Stimulated activated memory B cell treated with anti-CD40 and anti-IgM and Interleukin-4, amounts not matched to agents 10 μg/mL and 1 μg/mL and 100 μg/mL, for 72 hours (primary cell): ENCODE measurements around the gene RAB36.

ENCODE experiments used
- ATAC-seq: fragments of 150-1000 bp; cut with Tn5 transposase; 2 replicates; pipeline ENCODE4 v1.10.0; 2021
- H3K27ac Mint-ChIP-seq: one replicate; pipeline ENCODE4 v1.8.0; 2022; ENCODE audit warnings: mild to moderate bottlenecking, mixed read lengths
- H3K27me3 Mint-ChIP-seq: one replicate; pipeline ENCODE4 v1.8.0; 2022; ENCODE audit warnings: mixed read lengths
- H3K36me3 Mint-ChIP-seq: one replicate; pipeline ENCODE4 v1.8.0; 2022; ENCODE audit warnings: mixed read lengths
- H3K4me1 Mint-ChIP-seq: one replicate; pipeline ENCODE4 v1.8.0; 2022; ENCODE audit warnings: mixed read lengths
- H3K4me3 Mint-ChIP-seq: one replicate; pipeline ENCODE4 v1.8.0; 2022; ENCODE audit warnings: mild to moderate bottlenecking, moderate library complexity, mixed read lengths
- H3K9me3 Mint-ChIP-seq: one replicate; pipeline ENCODE4 v1.8.0; 2022; ENCODE audit warnings: mixed read lengths

RAB36 gene

GRCh38 chr22:23153994-23154393 lies 8.7 kb downstream of the RAB36 start:
- H3K9me3 Mint-ChIP-seq, result no peaks in the 10 kb centered on the region
- H3K36me3 Mint-ChIP-seq, result no peaks in the 10 kb centered on the region
- ATAC-seq, result no peak
- no peak overlapping the region for H3K4me3 Mint-ChIP-seq
- peak overlapping the region; percentile 95 for H3K27ac Mint-ChIP-seq
- H3K27me3 Mint-ChIP-seq, result no peaks in the 10 kb centered on the region
- peaks cover 26% of the 10 kb centered on the region for H3K4me1 Mint-ChIP-seq

GRCh38 chr22:23154461-23154860 lies 9.2 kb downstream of the RAB36 start:
- peaks cover 26% of the 10 kb centered on the region for H3K4me1 Mint-ChIP-seq
- no peak overlapping the region for H3K27ac Mint-ChIP-seq
- H3K36me3 Mint-ChIP-seq, result no peaks in the 10 kb centered on the region
- no peak for ATAC-seq
- H3K4me3 Mint-ChIP-seq, result no peak overlapping the region
- no peaks in the 10 kb centered on the region for H3K9me3 Mint-ChIP-seq
- H3K27me3 Mint-ChIP-seq, result no peaks in the 10 kb centered on the region

- no peak for ATAC-seq
- Mint-ChIP-seq H3K4me3 (no peak overlapping the region), H3K4me1 (peaks cover 26% of the 10 kb centered on the region), H3K27me3 (no peaks in the 10 kb centered on the region), H3K36me3 (no peaks in the 10 kb centered on the region), H3K9me3 (no peaks in the 10 kb centered on the region), H3K27ac (no peak overlapping the region)
Measured at GRCh38 chr22:23155143-23155542, 9.9 kb downstream of the RAB36 start.

GRCh38 chr22:23155831-23156230 lies 10.6 kb downstream of the RAB36 start:
- ATAC-seq, result no peak
- H3K4me1 Mint-ChIP-seq, result peaks cover 26% of the 10 kb centered on the region
- H3K36me3 Mint-ChIP-seq, result no peaks in the 10 kb centered on the region
- no peak overlapping the region for H3K4me3 Mint-ChIP-seq
- no peaks in the 10 kb centered on the region for H3K27me3 Mint-ChIP-seq
- H3K9me3 Mint-ChIP-seq, result no peaks in the 10 kb centered on the region
- no peak overlapping the region for H3K27ac Mint-ChIP-seq

- Mint-ChIP-seq H3K36me3 (no peaks in the 10 kb centered on the region), H3K9me3 (no peaks in the 10 kb centered on the region), H3K4me3 (no peak overlapping the region), H3K4me1 (peaks cover 26% of the 10 kb centered on the region), H3K27me3 (no peaks in the 10 kb centered on the region), H3K27ac (no peak overlapping the region)
- ATAC-seq, result no peak
Measured at GRCh38 chr22:23156286-23156685, 11.0 kb downstream of the RAB36 start.

GRCh38 chr22:23157560-23158515 lies 12.6 kb downstream of the RAB36 start:
- no peaks in the 10 kb centered on the region for H3K36me3 Mint-ChIP-seq
- H3K4me1 Mint-ChIP-seq, result peaks cover 15% of the 10 kb centered on the region
- no peak overlapping the region for H3K27ac Mint-ChIP-seq
- H3K4me3 Mint-ChIP-seq, result no peak overlapping the region
- H3K9me3 Mint-ChIP-seq, result no peaks in the 10 kb centered on the region
- ATAC-seq, result no peak
- no peaks in the 10 kb centered on the region for H3K27me3 Mint-ChIP-seq

GRCh38 chr22:23158516-23159290 lies 13.4 kb downstream of the RAB36 start:
- no peak for ATAC-seq
- Mint-ChIP-seq H3K36me3 (no peaks in the 10 kb centered on the region), H3K4me3 (no peak overlapping the region), H3K9me3 (no peaks in the 10 kb centered on the region), H3K27ac (no peak overlapping the region), H3K27me3 (no peaks in the 10 kb centered on the region), H3K4me1 (peaks cover 7% of the 10 kb centered on the region)

GRCh38 chr22:23159291-23159630 lies 14.0 kb downstream of the RAB36 start:
- no peaks in the 10 kb centered on the region for H3K27me3 Mint-ChIP-seq
- H3K4me3 Mint-ChIP-seq, result no peak overlapping the region
- H3K4me1 Mint-ChIP-seq, result peaks cover 1% of the 10 kb centered on the region
- H3K27ac Mint-ChIP-seq, result no peak overlapping the region
- no peak for ATAC-seq
- H3K9me3 Mint-ChIP-seq, result no peaks in the 10 kb centered on the region
- no peaks in the 10 kb centered on the region for H3K36me3 Mint-ChIP-seq

GRCh38 chr22:23161029-23161428 lies 15.8 kb downstream of the RAB36 start:
- ATAC-seq, result no peak
- H3K4me1 Mint-ChIP-seq, result no peaks in the 10 kb centered on the region
- no peaks in the 10 kb centered on the region for H3K9me3 Mint-ChIP-seq
- no peaks in the 10 kb centered on the region for H3K27me3 Mint-ChIP-seq
- no peak overlapping the region for H3K4me3 Mint-ChIP-seq
- no peak overlapping the region for H3K27ac Mint-ChIP-seq
- no peaks in the 10 kb centered on the region for H3K36me3 Mint-ChIP-seq

GRCh38 chr22:23161574-23161973 lies 16.3 kb downstream of the RAB36 start:
- Mint-ChIP-seq H3K9me3 (no peaks in the 10 kb centered on the region), H3K27me3 (peaks cover 2% of the 10 kb centered on the region), H3K36me3 (no peaks in the 10 kb centered on the region), H3K4me1 (no peaks in the 10 kb centered on the region), H3K27ac (no peak overlapping the region), H3K4me3 (no peak overlapping the region)
- no peak for ATAC-seq

GRCh38 chr22:23163665-23164064 lies 18.4 kb downstream of the RAB36 start:
- H3K36me3 Mint-ChIP-seq, result no peaks in the 10 kb centered on the region
- H3K4me3 Mint-ChIP-seq, result no peak overlapping the region
- no peak overlapping the region for H3K27ac Mint-ChIP-seq
- H3K4me1 Mint-ChIP-seq, result no peaks in the 10 kb centered on the region
- no peak for ATAC-seq
- no peaks in the 10 kb centered on the region for H3K9me3 Mint-ChIP-seq
- H3K27me3 Mint-ChIP-seq, result peaks cover 10% of the 10 kb centered on the region

GRCh38 chr22:23164091-23164490 lies 18.8 kb downstream of the RAB36 start:
- Mint-ChIP-seq H3K9me3 (no peaks in the 10 kb centered on the region), H3K4me3 (no peak overlapping the region), H3K4me1 (no peaks in the 10 kb centered on the region), H3K36me3 (no peaks in the 10 kb centered on the region), H3K27ac (no peak overlapping the region), H3K27me3 (peaks cover 10% of the 10 kb centered on the region)
- ATAC-seq, result no peak

- Mint-ChIP-seq H3K4me3 (no peak overlapping the region), H3K27me3 (peaks cover 10% of the 10 kb centered on the region), H3K9me3 (no peaks in the 10 kb centered on the region), H3K4me1 (no peaks in the 10 kb centered on the region), H3K36me3 (no peaks in the 10 kb centered on the region), H3K27ac (no peak overlapping the region)
- no peak for ATAC-seq
Measured at GRCh38 chr22:23166042-23166831, 21.0 kb downstream of the RAB36 start.

GRCh38 chr22:23166841-23167616 lies 21.8 kb downstream of the RAB36 start:
- no peaks in the 10 kb centered on the region for H3K4me1 Mint-ChIP-seq
- no peak overlapping the region for H3K4me3 Mint-ChIP-seq
- no peaks in the 10 kb centered on the region for H3K36me3 Mint-ChIP-seq
- peaks cover 10% of the 10 kb centered on the region for H3K27me3 Mint-ChIP-seq
- no peak overlapping the region for H3K27ac Mint-ChIP-seq
- no peak for ATAC-seq
- H3K9me3 Mint-ChIP-seq, result no peaks in the 10 kb centered on the region
